ENCODE measurements around the gene MBP. TPM values are rescaled to one million over a fixed set of nuclear protein-coding genes. Genes with fewer than 3 reads are reported as not detected.

MBP gene
- total and polyA plus RNA-seq, 8 donors, result 6.3 to 33.5 (median 20.7) TPM

GRCh38 chr18:77057006-77057395 is 75.6 kb downstream of the MBP start:
- intact Hi-C loops (cut with DNase I), result no loop called here
- Histone ChIP-seq H3K4me1 (peaks cover 0 to 17% (median 1%) of the 10 kb centered on the region in 3 donors), H3K9me3 (no peaks in the 10 kb centered on the region), H3K27me3 (no peaks in the 10 kb centered on the region), H3K36me3 (no peaks in the 10 kb centered on the region), H3K4me3 (no peak overlapping the region), H3K27ac (peak overlapping the region in 2 of 4 donors; percentile 75 to 76)
- no peak for DNase-seq
- TF ChIP-seq CTCF (IDR thresholded peaks at IDR 0.05), result no peak
- no peak for FAIRE-seq
- peak in 1 of 4 donors; percentile 11 for ATAC-seq
- WGBS, 2 donors, result 71 to 72% methylated on average over 5 of the region's 5 CpGs

GRCh38 chr18:77056344-77057005 is 76.1 kb downstream of the MBP start:
- Histone ChIP-seq H3K27ac (peak overlapping the region in 2 of 4 donors; percentile 75 to 76), H3K4me1 (peaks cover 0 to 13% (median 0%) of the 10 kb centered on the region in 3 donors), H3K9me3 (no peaks in the 10 kb centered on the region), H3K4me3 (no peak overlapping the region), H3K27me3 (no peaks in the 10 kb centered on the region), H3K36me3 (no peaks in the 10 kb centered on the region)
- peak in 3 of 4 donors; percentile 2 to 11 (median 6) for ATAC-seq
- intact Hi-C loops (cut with DNase I), result no loop called here
- FAIRE-seq, result no peak
- 54 to 71% methylated on average over 21 of the region's 21 CpGs for WGBS, 2 donors
- DNase-seq, result peak in 1 of 6 donors; percentile 45
- TF ChIP-seq CTCF (IDR thresholded peaks at IDR 0.05), result no peak

GRCh38 chr18:77055429-77056300 is 76.9 kb downstream of the MBP start:
- 88 to 93% methylated on average over 15 of the region's 15 CpGs for WGBS, 2 donors
- peak in 2 of 4 donors; percentile 18 to 20 for ATAC-seq
- intact Hi-C loops (cut with DNase I), result no loop called here
- no peaks in the 10 kb centered on the region for H3K27me3 ChIP-seq
- DNase-seq, result peak in 1 of 6 donors; percentile 10
- no peaks in the 10 kb centered on the region for H3K9me3 ChIP-seq
- no peaks in the 10 kb centered on the region for H3K36me3 ChIP-seq
- H3K27ac ChIP-seq, result peak overlapping the region in 2 of 4 donors; percentile 75 to 76
- H3K4me3 ChIP-seq, result no peak overlapping the region
- TF ChIP-seq CTCF (IDR thresholded peaks at IDR 0.05), result no peak
- FAIRE-seq, result no peak
- H3K4me1 ChIP-seq, result peaks cover 0 to 9% (median 0%) of the 10 kb centered on the region in 3 donors

GRCh38 chr18:77054606-77055428 is 77.8 kb downstream of the MBP start:
- DNase-seq, result peak in 5 of 6 donors; percentile 27 to 72 (median 56)
- intact Hi-C loops (cut with DNase I), result no loop called here
- H3K9me3 ChIP-seq, result no peaks in the 10 kb centered on the region
- H3K4me1 ChIP-seq, result peaks cover 0 to 9% (median 0%) of the 10 kb centered on the region in 3 donors
- peak in 1 of 4 donors; percentile 11 for TF ChIP-seq CTCF (IDR thresholded peaks at IDR 0.05)
- H3K36me3 ChIP-seq, result no peaks in the 10 kb centered on the region
- H3K27me3 ChIP-seq, result no peaks in the 10 kb centered on the region
- 45 to 58% methylated on average over 15 of the region's 15 CpGs for WGBS, 2 donors
- peak; percentile 64 to 83 (median 78) for ATAC-seq
- no peak for FAIRE-seq
- H3K27ac ChIP-seq, result peak overlapping the region in 2 of 4 donors; percentile 75 to 76
- H3K4me3 ChIP-seq, result no peak overlapping the region
